ENCODE results near the gene CACNG5. TPM values are rescaled to one million over a fixed set of nuclear protein-coding genes. Genes with fewer than 3 reads are reported as not detected.
"Not testable (repeated sequence)": the region's sequence is repeated elsewhere in the genome, so short reads cannot be mapped to it uniquely, and the experiment has no call there.

CACNG5 gene
- polyA plus RNA-seq, 10 donors = 0.10 to 0.16 TPM; not detected in 8

- no peak for DNase-seq
These were observed 14.2 kb downstream of the CACNG5 start for GRCh38 chr17:66849032-66849655.

GRCh38 chr17:66849851-66850580 is 15.1 kb downstream of the CACNG5 start:
- DNase-seq = no peak

GRCh38 chr17:66850692-66851091 is 15.8 kb downstream of the CACNG5 start:
- peak in 2 of 3 donors; percentile 6 to 14 for DNase-seq

GRCh38 chr17:66855204-66855603 is 20.3 kb downstream of the CACNG5 start:
- DNase-seq = no peak

GRCh38 chr17:66858226-66859083 is 23.5 kb downstream of the CACNG5 start:
- DNase-seq = no peak

GRCh38 chr17:66859353-66859752 is 24.4 kb downstream of the CACNG5 start:
- no peak for DNase-seq

- no peak for DNase-seq
These were observed 25.3 kb downstream of the CACNG5 start for GRCh38 chr17:66860204-66860603.

- DNase-seq = no peak
These were observed 28.9 kb downstream of the CACNG5 start for GRCh38 chr17:66863820-66864219.

GRCh38 chr17:66865151-66865550 is 30.2 kb downstream of the CACNG5 start:
- no peak for DNase-seq

- DNase-seq = no peak
These were observed 39.0 kb downstream of the CACNG5 start for GRCh38 chr17:66873962-66874361.

GRCh38 chr17:66884931-66885330 is 50.0 kb downstream of the CACNG5 start:
- DNase-seq = no peak

- DNase-seq = peak in 1 of 3 donors; percentile 38
These were observed 50.5 kb downstream of the CACNG5 start for GRCh38 chr17:66885417-66885816.

GRCh38 chr17:66889480-66890230 is 54.7 kb downstream of the CACNG5 start:
- DNase-seq = no peak

GRCh38 chr17:66892246-66892645 is 57.3 kb downstream of the CACNG5 start:
- DNase-seq = no peak

- no peak for DNase-seq
These were observed 58.5 kb downstream of the CACNG5 start for GRCh38 chr17:66893382-66893781.

GRCh38 chr17:66893863-66894262 is 58.9 kb downstream of the CACNG5 start:
- no peak for DNase-seq

- DNase-seq = no peak
These were observed 62.2 kb downstream of the CACNG5 start for GRCh38 chr17:66897141-66897540.

- no peak for DNase-seq
These were observed 63.6 kb downstream of the CACNG5 start for GRCh38 chr17:66898536-66898935.

GRCh38 chr17:66900126-66901010 is 65.5 kb downstream of the CACNG5 start:
- peak; percentile 36 to 69 (median 36) for DNase-seq

- DNase-seq = not testable (repeated sequence)
These were observed 68.4 kb downstream of the CACNG5 start for GRCh38 chr17:66903296-66903695.

- DNase-seq = no peak
These were observed 68.9 kb downstream of the CACNG5 start for GRCh38 chr17:66903781-66904180.

Measured in muscle of back (tissue), 11 donors.